ENCODE measurements around the gene PHACTR1.

DNA sequence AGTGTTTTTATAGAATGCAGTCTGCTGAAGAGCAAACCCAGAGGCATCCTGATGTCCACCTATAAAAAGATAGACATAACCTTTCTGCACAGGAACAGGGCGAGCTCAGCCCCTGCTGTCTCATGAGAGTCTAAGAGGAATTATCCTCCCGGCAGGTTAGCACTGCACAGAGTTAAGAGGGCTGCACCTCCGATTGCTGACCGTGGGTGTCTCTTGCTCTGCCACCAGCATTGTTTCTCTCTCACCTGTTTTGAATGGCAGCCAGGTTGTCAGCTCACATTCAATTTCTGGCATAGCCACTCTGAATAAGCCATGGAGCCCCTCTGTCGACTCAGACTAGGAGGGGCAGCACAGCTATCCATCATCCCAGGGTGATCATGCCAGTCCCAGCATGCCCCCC is 211.2 kb downstream of the PHACTR1 start:
- TF ChIP-seq PATZ1 (CRISPR knock-in tag; IDR thresholded peaks at IDR 0.05; ENCODE audit: borderline replicate concordance): no peak
- TF ChIP-seq ARNTL (CRISPR knock-in tag; IDR thresholded peaks at IDR 0.05; ENCODE audit: borderline replicate concordance, low read depth): no peak
- TF ChIP-seq ISL1 (CRISPR knock-in tag; IDR thresholded peaks at IDR 0.05): no peak
- no peak for TF ChIP-seq CSDC2 (CRISPR knock-in tag; IDR thresholded peaks at IDR 0.05)
- no peak for TF ChIP-seq OSR1 (CRISPR knock-in tag; IDR thresholded peaks at IDR 0.05)

Measured in SK-N-SH treated with all-trans-retinoic acid at 6 μM for 48 hours (cell line).